OCI-LY7 (cell line): ENCODE results near the gene HIVEP2. TPM values are rescaled to one million over a fixed set of nuclear protein-coding genes. Genes with fewer than 3 reads are reported as not detected.

Source experiments
- BruUV-seq: library from RNA; stranded (reverse); fragments of 400-500 nt; replicated peaks from 2 replicates; lab custom pipeline; 2021; lab: Mats Ljungman, UMichigan
- CTCF ChIA-PET: fragments of 300-600 bp; sonication (Branson Sonifier 250); formaldehyde crosslinking; loops from one replicate; lab custom pipeline; 2022; ENCODE audit warnings: antibody characterized with exemption; ENCODE audit not compliant: unreplicated experiment; lab: Charles Lee
- POLR2A ChIA-PET: fragments of 300-600 bp; sonication (Branson Sonifier 250); formaldehyde crosslinking; loops from one replicate; lab custom pipeline; 2022; ENCODE audit warnings: antibody characterized with exemption; lab: Charles Lee
- DNase-seq: peaks from one replicate; pipeline ENCODE4 v3.0.0-alpha.2; 2015; ENCODE audit warnings: low spot score
- H2AFZ ChIP-seq: fragments of 200-600 bp; sonication (generic), shearing (Covaris generic); 2 replicates; pipeline ENCODE4 v1.6.1; 2014; ENCODE audit warnings: mild to moderate bottlenecking, antibody characterized with exemption, low read length, moderate library complexity
- H3K27ac ChIP-seq: fragments of 200-600 bp; sonication (generic); 2 replicates; pipeline ENCODE4 v1.5.1; 2014; ENCODE audit warnings: mixed run types, low read depth, mild to moderate bottlenecking, moderate library complexity, low read length, inconsistent platforms; ENCODE audit not compliant: poor library complexity, severe bottlenecking
- H3K36me3 ChIP-seq: fragments of 200-600 bp; sonication (generic); 2 replicates; pipeline ENCODE4 v1.6.1; 2014; ENCODE audit warnings: mild to moderate bottlenecking, antibody characterized with exemption, low read length, moderate library complexity, mixed read lengths; ENCODE audit not compliant: insufficient read depth
- H3K4me1 ChIP-seq: fragments of 200-600 bp; sonication (generic); 2 replicates; pipeline ENCODE4 v1.5.1; 2014; ENCODE audit warnings: mild to moderate bottlenecking, low read length; ENCODE audit not compliant: insufficient read depth, poor library complexity, severe bottlenecking
- H3K4me2 ChIP-seq: fragments of 200-600 bp; sonication (generic); 2 replicates; pipeline ENCODE4 v1.6.1; 2014; ENCODE audit warnings: mild to moderate bottlenecking, low read length
- H3K4me3 ChIP-seq: fragments of 200-600 bp; sonication (generic); 2 replicates; pipeline ENCODE4 v1.5.1; 2014; ENCODE audit warnings: mild to moderate bottlenecking, low read depth, low read length; ENCODE audit not compliant: poor library complexity, severe bottlenecking
- H3K79me2 ChIP-seq: fragments of 200-600 bp; sonication (generic); 2 replicates; pipeline ENCODE4 v1.6.1; 2016; ENCODE audit warnings: low read depth, mild to moderate bottlenecking, low read length, moderate library complexity, mixed read lengths; ENCODE audit not compliant: insufficient read depth
- H3K9me2 ChIP-seq: fragments of 200-600 bp; sonication (generic); 2 replicates; pipeline ENCODE4 v1.6.1; 2016; ENCODE audit warnings: mild to moderate bottlenecking, low read length, mixed read lengths; ENCODE audit not compliant: insufficient read depth
- H3K9me3 ChIP-seq: fragments of 200-600 bp; sonication (generic); 2 replicates; pipeline ENCODE4 v1.6.1; 2014; ENCODE audit warnings: mild to moderate bottlenecking, mixed run types, low read length, mixed read lengths
- H4K20me1 ChIP-seq: fragments of 200-600 bp; sonication (generic); 2 replicates; pipeline ENCODE4 v1.6.1; 2014; ENCODE audit warnings: mild to moderate bottlenecking, antibody characterized with exemption, low read length, moderate library complexity, mixed read lengths; ENCODE audit not compliant: insufficient read depth
- CTCF ChIP-seq: fragments of 200-600 bp; sonication (generic); conservative IDR thresholded peaks from 2 replicates; pipeline ENCODE4 v1.5.1; 2014; ENCODE audit warnings: mild to moderate bottlenecking, antibody characterized with exemption, low read length, moderate library complexity, mixed read lengths
- EZH2phosphoT487 ChIP-seq: fragments of 200-600 bp; sonication (generic); IDR thresholded peaks from 2 replicates; pipeline ENCODE4 v1.6.1; 2018; ENCODE audit warnings: low read depth, borderline replicate concordance, mild to moderate bottlenecking, mixed run types, antibody characterized with exemption, low read length, moderate library complexity, mixed read lengths
- intact Hi-C: fragments of 100-400 bp; cut with micrococcal nuclease; formaldehyde crosslinking; loops from one replicate; pipeline ENCODE4 v1.10.0; 2022; ENCODE audit not compliant: unreplicated experiment
- total RNA-seq, 2 experiments: library from RNA; depleted of rRNA in 1 of 2; stranded (reverse); fragments of >200 nt in 1 of 2; shearing (Covaris generic) in 1 of 2; gene quantifications; 2 replicates each; pipeline ENCODE4 v1.2.3, GENCODE V29; 2014 to 2022

The HIVEP2 gene
- total RNA-seq, 2 experiments from 2014 or later: 18.8 to 24.6 TPM

- intact Hi-C loops: no loop called here
- Histone ChIP-seq H3K79me2 (no peaks in the 10 kb centered on the region), H4K20me1 (no peaks in the 10 kb centered on the region), H3K9me3 (no peaks in the 10 kb centered on the region), H3K4me1 (no peaks in the 10 kb centered on the region), H3K9me2 (no peaks in the 10 kb centered on the region), H3K4me2 (no peak overlapping the region), H3K36me3 (no peaks in the 10 kb centered on the region), H3K27ac (no peak overlapping the region), H3K4me3 (no peak overlapping the region), H2AFZ (no peak overlapping the region)
- ChIA-PET POLR2A (no interaction called here), CTCF (no interaction called here)
- BruUV-seq: no TSS peak
- DNase-seq: no peak
- TF ChIP-seq CTCF: no peak
- TF ChIP-seq EZH2phosphoT487: no peak
These were observed 23.6 kb upstream of the HIVEP2 start for GRCh38 chr6:142968601-142969000.

DNA sequence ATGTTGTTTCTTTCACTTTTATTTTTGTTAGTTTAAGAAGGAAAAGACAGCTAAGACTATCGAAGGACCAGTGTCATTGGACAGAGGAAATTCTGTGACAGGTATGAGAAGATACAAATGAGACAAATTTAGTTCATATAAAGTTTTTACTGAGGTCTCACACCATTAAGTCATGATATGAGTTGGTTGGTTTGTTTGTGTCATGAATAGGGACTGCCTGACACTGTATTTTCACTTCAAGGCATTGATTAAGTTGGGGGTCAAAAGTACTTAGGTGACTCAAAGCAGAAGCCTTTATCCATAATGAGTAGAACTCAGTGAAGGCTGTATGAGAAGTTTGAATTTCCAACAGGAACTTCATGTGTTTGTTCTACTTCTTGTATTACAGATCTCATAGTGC is 21.3 kb upstream of the HIVEP2 start:
- Histone ChIP-seq H2AFZ (no peak overlapping the region), H3K36me3 (no peaks in the 10 kb centered on the region), H3K4me2 (no peak overlapping the region), H3K9me3 (0 out of 2 replicates have a peak, but pooled peaks cover 6% of the 10 kb centered on the region), H3K4me1 (no peaks in the 10 kb centered on the region), H3K4me3 (no peak overlapping the region), H3K79me2 (no peaks in the 10 kb centered on the region), H3K9me2 (no peaks in the 10 kb centered on the region), H4K20me1 (no peaks in the 10 kb centered on the region), H3K27ac (no peak overlapping the region)
- DNase-seq: no peak
- BruUV-seq: no TSS peak
- intact Hi-C loops: no loop called here
- POLR2A ChIA-PET: interaction anchor here (0.9 kb wide), 1 partner anchor 10 kb away, joined by 3 read pairs; no protein-coding TSS in a partner anchor
- TF ChIP-seq CTCF (no peak), EZH2phosphoT487 (no peak)
- CTCF ChIA-PET: no interaction called here

- Histone ChIP-seq H3K79me2 (no peaks in the 10 kb centered on the region), H2AFZ (no peak overlapping the region), H3K36me3 (no peaks in the 10 kb centered on the region), H3K4me1 (no peaks in the 10 kb centered on the region), H3K4me2 (no peak overlapping the region), H4K20me1 (no peaks in the 10 kb centered on the region), H3K27ac (no peak overlapping the region), H3K9me2 (no peaks in the 10 kb centered on the region), H3K4me3 (no peak overlapping the region), H3K9me3 (peaks cover 11% of the 10 kb centered on the region; the same call in 1 of the 2 replicates)
- ChIA-PET POLR2A (no interaction called here), CTCF (no interaction called here)
- no peak for DNase-seq
- intact Hi-C loops: no loop called here
- BruUV-seq: no TSS peak
- no peak for TF ChIP-seq CTCF
- TF ChIP-seq EZH2phosphoT487: no peak
These were observed 20.2 kb upstream of the HIVEP2 start for GRCh38 chr6:142965164-142965563.
